ENCODE data around the gene ECHS1. TPM values are rescaled to one million over a fixed set of nuclear protein-coding genes. Genes with fewer than 3 reads are reported as not detected.

ECHS1 gene
- total RNA-seq, 1 donor from 2014 or later, result 130 TPM

- DNase-seq (ENCODE audit: low spot score), result no peak
Observed at GRCh38 chr10:133358162-133358924, 14.8 kb downstream of the ECHS1 start.

GRCh38 chr10:133357285-133358161 lies 15.6 kb downstream of the ECHS1 start, which contains the start of gene FUOM:
TSS of gene FUOM (minus strand) at chr10:133358019. CDS start at chr10:133358007, 12 bp downstream.
- DNase-seq (ENCODE audit: low spot score), result no peak

- DNase-seq (ENCODE audit: low spot score), result no peak
Observed at GRCh38 chr10:133356549-133357284, 16.4 kb downstream of the ECHS1 start.

- DNase-seq (ENCODE audit: low spot score), result no peak
Observed at GRCh38 chr10:133355991-133356390, 17.2 kb downstream of the ECHS1 start.

GRCh38 chr10:133355266-133355665 lies 17.9 kb downstream of the ECHS1 start:
- DNase-seq (ENCODE audit: low spot score), result no peak

- DNase-seq (ENCODE audit: low spot score), result no peak
Observed at GRCh38 chr10:133354672-133355240, 18.4 kb downstream of the ECHS1 start.

GRCh38 chr10:133353988-133354605 lies 19.1 kb downstream of the ECHS1 start:
- DNase-seq (ENCODE audit: low spot score), result no peak

- no peak for DNase-seq (ENCODE audit: low spot score)
Observed at GRCh38 chr10:133353202-133353959, 19.8 kb downstream of the ECHS1 start.

GRCh38 chr10:133351408-133352318 lies 21.5 kb downstream of the ECHS1 start:
- no peak for DNase-seq (ENCODE audit: low spot score)

GRCh38 chr10:133350950-133351329 lies 22.2 kb downstream of the ECHS1 start:
- DNase-seq (ENCODE audit: low spot score), result no peak

GRCh38 chr10:133350283-133350949 lies 22.7 kb downstream of the ECHS1 start:
- DNase-seq (ENCODE audit: low spot score), result no peak

GRCh38 chr10:133349577-133350011 lies 23.6 kb downstream of the ECHS1 start:
- no peak for DNase-seq (ENCODE audit: low spot score)

- DNase-seq (ENCODE audit: low spot score), result no peak
Observed at GRCh38 chr10:133349160-133349568, 24.0 kb downstream of the ECHS1 start.

- DNase-seq (ENCODE audit: low spot score), result no peak
Observed at GRCh38 chr10:133347710-133348517, 25.2 kb downstream of the ECHS1 start.

GRCh38 chr10:133346413-133346812 lies 26.7 kb downstream of the ECHS1 start:
- no peak for DNase-seq (ENCODE audit: low spot score)

GRCh38 chr10:133344236-133344635 lies 28.9 kb downstream of the ECHS1 start:
- DNase-seq (ENCODE audit: low spot score), result no peak

GRCh38 chr10:133343558-133343957 lies 29.6 kb downstream of the ECHS1 start:
- no peak for DNase-seq (ENCODE audit: low spot score)

- DNase-seq (ENCODE audit: low spot score), result no peak
Observed at GRCh38 chr10:133342942-133343341, 30.2 kb downstream of the ECHS1 start.

Data from ureter (tissue), 1 donor.